Natural killer cell treated with Interleukin-12 subunit alpha and Interleukin-12 subunit beta and Interleukin-15 and Interleukin-18, amount 100 ng/mL, for 72 hours (primary cell): ENCODE measurements around the gene PCDHA12. TPM values are rescaled to one million over a fixed set of nuclear protein-coding genes. Genes with fewer than 3 reads are reported as not detected.
"Not testable (repeated sequence)": the region's sequence is repeated elsewhere in the genome, so short reads cannot be mapped to it uniquely, and the experiment has no call there.

Experiments
- ATAC-seq, 2 donors: fragments of 150-1000 bp; cut with Tn5 transposase in 1 of 2; sonication (Bioruptor Pico), chemical (Tn5 transposase) in 1 of 2; 2 replicates each; pipeline ENCODE4 v1.10.0; 2021
- DNase-seq: peaks from one replicate; pipeline ENCODE4 v3.0.0; 2022; ENCODE audit warnings: low spot score
- H3K27ac Mint-ChIP-seq, 2 donors: 1 replicate in 1 of 2; 2 replicates in 1 of 2; pipeline ENCODE4 v1.8.0; 2022; ENCODE audit warnings: mixed read lengths in 2 of 2, mild to moderate bottlenecking in 1 of 2, moderate library complexity in 1 of 2
- H3K27me3 Mint-ChIP-seq, 2 donors: 1 replicate in 1 of 2; 2 replicates in 1 of 2; pipeline ENCODE4 v1.8.0; 2022; ENCODE audit warnings: mixed read lengths in 2 of 2
- H3K36me3 Mint-ChIP-seq: one replicate; pipeline ENCODE4 v1.8.0; 2022; ENCODE audit warnings: mixed read lengths
- H3K4me1 Mint-ChIP-seq, 2 donors: 1 replicate in 1 of 2; 2 replicates in 1 of 2; pipeline ENCODE4 v1.8.0; 2022; ENCODE audit warnings: low read depth in 2 of 2, mixed read lengths in 2 of 2, mild to moderate bottlenecking in 1 of 2
- H3K4me3 Mint-ChIP-seq: one replicate; pipeline ENCODE4 v1.8.0; 2022; ENCODE audit warnings: mixed read lengths
- H3K9me3 Mint-ChIP-seq: 2 replicates; pipeline ENCODE4 v1.8.0; 2022; ENCODE audit warnings: mixed read lengths
- total RNA-seq, 2 donors: library from RNA; stranded (reverse); gene quantifications; one replicate each; pipeline ENCODE4 v1.2.3, GENCODE V29; 2022

PCDHA12 gene, protein sequence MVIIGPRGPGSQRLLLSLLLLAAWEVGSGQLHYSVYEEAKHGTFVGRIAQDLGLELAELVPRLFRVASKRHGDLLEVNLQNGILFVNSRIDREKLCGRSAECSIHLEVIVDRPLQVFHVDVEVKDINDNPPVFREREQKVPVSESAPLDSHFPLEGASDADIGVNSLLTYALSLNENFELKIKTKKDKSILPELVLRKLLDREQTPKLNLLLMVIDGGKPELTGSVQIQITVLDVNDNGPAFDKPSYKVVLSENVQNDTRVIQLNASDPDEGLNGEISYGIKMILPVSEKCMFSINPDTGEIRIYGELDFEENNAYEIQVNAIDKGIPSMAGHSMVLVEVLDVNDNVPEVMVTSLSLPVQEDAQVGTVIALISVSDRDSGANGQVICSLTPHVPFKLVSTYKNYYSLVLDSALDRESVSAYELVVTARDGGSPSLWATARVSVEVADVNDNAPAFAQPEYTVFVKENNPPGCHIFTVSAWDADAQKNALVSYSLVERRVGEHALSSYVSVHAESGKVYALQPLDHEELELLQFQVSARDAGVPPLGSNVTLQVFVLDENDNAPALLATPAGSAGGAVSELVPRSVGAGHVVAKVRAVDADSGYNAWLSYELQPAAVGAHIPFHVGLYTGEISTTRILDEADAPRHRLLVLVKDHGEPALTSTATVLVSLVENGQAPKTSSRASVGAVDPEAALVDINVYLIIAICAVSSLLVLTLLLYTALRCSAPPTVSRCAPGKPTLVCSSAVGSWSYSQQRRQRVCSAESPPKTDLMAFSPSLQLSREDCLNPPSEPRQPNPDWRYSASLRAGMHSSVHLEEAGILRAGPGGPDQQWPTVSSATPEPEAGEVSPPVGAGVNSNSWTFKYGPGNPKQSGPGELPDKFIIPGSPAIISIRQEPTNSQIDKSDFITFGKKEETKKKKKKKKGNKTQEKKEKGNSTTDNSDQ
- not detected for total RNA-seq

DNA sequence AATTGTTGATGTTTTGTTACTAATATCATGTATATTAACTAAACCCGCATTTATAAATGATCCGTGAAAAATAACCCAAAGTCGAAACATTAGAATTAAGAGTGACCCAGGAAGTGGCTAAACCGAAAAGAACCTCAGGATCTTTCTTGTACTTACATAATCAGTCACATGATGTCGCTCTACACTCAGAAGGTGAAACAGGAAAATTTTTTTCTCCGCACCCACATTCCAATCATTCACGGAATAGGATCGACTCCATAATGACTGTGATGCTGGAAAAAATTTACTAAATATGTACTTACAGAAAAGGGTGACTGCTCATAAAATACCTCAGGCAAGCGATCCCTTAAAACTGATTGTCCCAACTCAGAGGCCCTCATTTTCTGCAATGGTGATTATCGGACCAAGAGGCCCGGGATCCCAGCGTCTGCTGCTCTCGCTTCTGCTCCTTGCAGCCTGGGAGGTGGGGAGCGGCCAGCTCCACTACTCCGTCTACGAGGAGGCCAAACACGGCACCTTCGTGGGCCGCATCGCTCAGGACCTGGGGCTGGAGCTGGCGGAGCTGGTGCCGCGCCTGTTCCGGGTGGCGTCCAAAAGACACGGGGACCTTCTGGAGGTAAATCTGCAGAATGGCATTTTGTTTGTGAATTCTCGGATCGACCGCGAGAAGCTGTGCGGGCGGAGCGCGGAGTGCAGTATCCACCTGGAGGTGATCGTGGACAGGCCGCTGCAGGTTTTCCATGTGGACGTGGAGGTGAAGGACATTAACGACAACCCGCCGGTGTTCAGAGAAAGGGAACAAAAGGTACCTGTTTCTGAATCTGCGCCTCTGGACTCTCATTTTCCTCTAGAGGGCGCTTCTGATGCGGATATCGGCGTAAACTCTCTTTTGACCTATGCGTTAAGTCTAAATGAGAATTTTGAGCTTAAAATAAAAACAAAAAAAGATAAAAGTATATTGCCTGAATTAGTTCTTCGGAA lies at the start of gene PCDHA12:
PCDHA12 (plus strand) TSS at position 224 of the 981 bp plus-strand sequence; CDS start at position 389, 165 bp downstream.
- H3K4me1 Mint-ChIP-seq = no peaks in the 10 kb centered on the region
- no peak within 1 kb of the TSS for H3K4me3 Mint-ChIP-seq
- DNase-seq = no peak
- ATAC-seq = no peak
- H3K36me3 Mint-ChIP-seq = peaks cover 1% of the 10 kb centered on the region
- H3K27me3 Mint-ChIP-seq = peaks cover under 1 to 7% of the 10 kb centered on the region in 2 donors
- peaks cover 6% of the 10 kb centered on the region for H3K9me3 Mint-ChIP-seq
- no peak within 1 kb of the TSS for H3K27ac Mint-ChIP-seq

DNA sequence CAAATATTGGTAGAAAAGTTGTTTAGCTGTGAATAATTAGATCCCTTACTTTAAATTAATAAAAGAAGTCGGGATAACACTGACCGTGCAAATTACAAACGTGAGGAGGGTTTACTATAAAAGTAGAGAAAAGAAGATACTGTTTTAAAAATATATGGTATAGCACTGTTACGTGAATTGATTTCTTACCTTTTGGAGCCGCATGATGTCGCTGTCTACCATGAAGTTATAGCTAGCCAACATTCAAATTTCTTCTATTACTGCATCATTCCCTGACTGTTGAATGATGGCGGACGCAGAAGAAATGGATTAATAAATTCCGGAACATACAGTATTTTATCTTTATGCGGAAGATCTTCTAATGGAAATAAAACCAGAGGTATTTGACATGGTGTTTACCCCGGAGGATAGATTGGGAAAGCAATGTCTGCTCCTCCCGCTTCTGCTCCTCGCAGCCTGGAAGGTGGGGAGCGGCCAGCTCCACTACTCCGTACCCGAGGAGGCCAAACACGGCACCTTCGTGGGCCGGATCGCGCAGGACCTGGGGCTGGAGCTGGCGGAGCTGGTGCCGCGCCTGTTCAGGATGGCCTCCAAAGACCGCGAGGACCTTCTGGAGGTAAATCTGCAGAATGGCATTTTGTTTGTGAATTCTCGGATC lies 47.3 kb upstream of the PCDHA12 start, which contains the start of gene PCDHA6:
PCDHA6 (plus strand) TSS at position 257 of the 658 bp plus-strand sequence; CDS start at position 389, 132 bp downstream.
- H3K4me3 Mint-ChIP-seq = no peak within 1 kb of the TSS
- H3K4me1 Mint-ChIP-seq = no peaks in the 10 kb centered on the region
- peaks cover 6% of the 10 kb centered on the region for H3K9me3 Mint-ChIP-seq
- no peak within 1 kb of the TSS for H3K27ac Mint-ChIP-seq
- H3K36me3 Mint-ChIP-seq = peaks cover 7% of the 10 kb centered on the region
- peaks cover 7 to 13% of the 10 kb centered on the region in 2 donors for H3K27me3 Mint-ChIP-seq
- ATAC-seq (no peak), DNase-seq (no peak)

DNA sequence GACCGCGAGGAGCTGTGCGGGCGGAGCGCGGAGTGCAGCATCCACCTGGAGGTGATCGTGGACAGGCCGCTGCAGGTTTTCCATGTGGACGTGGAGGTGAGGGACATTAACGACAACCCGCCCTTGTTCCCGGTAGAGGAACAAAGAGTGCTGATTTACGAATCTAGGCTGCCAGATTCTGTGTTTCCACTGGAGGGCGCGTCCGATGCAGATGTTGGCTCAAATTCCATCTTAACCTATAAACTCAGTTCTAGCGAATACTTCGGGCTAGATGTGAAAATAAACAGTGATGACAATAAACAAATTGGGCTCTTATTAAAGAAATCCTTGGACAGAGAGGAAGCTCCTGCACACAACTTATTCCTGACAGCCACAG lies 46.8 kb upstream of the PCDHA12 start:
- ATAC-seq = no peak

DNA sequence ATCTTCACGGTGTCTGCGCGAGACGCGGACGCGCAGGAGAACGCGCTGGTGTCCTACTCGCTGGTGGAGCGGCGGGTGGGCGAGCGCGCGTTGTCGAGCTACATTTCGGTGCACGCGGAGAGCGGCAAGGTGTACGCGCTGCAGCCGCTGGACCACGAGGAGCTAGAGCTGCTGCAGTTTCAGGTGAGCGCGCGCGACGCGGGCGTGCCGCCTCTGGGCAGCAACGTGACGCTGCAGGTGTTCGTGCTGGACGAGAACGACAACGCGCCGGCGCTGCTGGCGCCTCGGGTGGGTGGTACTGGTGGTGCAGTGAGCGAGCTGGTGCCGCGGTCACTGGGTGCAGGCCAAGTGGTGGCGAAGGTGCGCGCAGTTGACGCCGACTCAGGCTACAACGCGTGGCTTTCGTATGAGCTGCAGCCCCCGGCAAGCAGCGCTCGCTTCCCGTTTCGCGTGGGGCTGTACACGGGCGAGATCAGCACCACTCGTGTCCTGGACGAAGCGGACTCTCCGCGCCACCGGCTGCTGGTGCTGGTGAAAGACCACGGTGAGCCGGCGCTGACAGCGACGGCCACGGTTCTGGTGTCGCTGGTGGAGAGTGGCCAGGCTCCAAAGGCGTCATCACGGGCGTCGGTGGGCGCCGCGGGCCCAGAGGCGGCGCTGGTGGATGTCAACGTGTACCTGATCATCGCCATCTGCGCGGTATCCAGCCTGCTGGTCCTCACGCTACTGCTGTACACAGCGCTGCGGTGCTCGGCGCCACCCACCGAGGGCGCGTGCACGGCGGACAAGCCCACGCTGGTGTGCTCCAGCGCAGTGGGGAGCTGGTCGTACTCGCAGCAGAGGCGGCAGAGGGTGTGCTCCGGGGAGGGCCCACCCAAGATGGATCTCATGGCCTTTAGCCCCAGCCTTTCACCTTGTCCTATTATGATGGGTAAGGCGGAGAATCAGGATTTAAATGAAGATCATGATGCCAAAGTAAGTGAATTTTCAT lies 45.3 kb upstream of the PCDHA12 start:
- not testable (repeated sequence) for H3K9me3 Mint-ChIP-seq, H3K27ac Mint-ChIP-seq, H3K4me1 Mint-ChIP-seq, H3K4me3 Mint-ChIP-seq, ATAC-seq, DNase-seq
- Mint-ChIP-seq H3K36me3 (peaks cover 13% of the 10 kb centered on the region), H3K27me3 (peaks cover 12 to 13% of the 10 kb centered on the region in 2 donors)

More for the DNA sequence above, 46.8 kb upstream of the PCDHA12 start:
- Mint-ChIP-seq H3K27me3 (peaks cover 9 to 13% of the 10 kb centered on the region in 2 donors), H3K4me1 (no peaks in the 10 kb centered on the region), H3K4me3 (no peak overlapping the region), H3K27ac (no peak overlapping the region), H3K36me3 (peaks cover 7% of the 10 kb centered on the region), H3K9me3 (peaks cover 6% of the 10 kb centered on the region)
- DNase-seq = no peak

DNA sequence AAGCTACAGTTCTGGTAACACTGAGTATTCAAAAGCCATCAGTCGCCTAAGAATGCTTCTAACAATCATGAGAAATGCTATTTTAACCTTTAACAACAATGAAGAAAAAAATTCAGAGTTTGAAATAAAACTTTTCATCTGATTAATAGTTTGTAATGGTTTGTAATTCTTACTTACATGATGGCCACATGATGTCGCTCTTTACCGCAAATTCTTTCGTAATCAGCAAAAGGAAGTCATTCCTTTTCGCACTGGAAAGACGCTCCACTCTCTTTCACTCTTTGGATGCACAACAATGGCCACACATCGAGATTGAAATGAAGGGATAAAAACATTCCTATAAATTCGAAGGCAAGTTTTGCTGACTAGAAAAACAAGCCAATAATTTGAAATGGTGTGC lies 41.1 kb upstream of the PCDHA12 start, which contains the start of gene PCDHA7:
PCDHA7 (plus strand) TSS at position 277 of the 400 bp plus-strand sequence; CDS start at position 392, 115 bp downstream.
- no peak for DNase-seq
- no peak within 1 kb of the TSS for H3K27ac Mint-ChIP-seq
- peaks cover 6 to 9% of the 10 kb centered on the region in 2 donors for H3K27me3 Mint-ChIP-seq
- peaks cover 6% of the 10 kb centered on the region for H3K36me3 Mint-ChIP-seq
- ATAC-seq = no peak
- no peak within 1 kb of the TSS for H3K4me3 Mint-ChIP-seq
- peaks cover 3% of the 10 kb centered on the region for H3K9me3 Mint-ChIP-seq
- no peaks in the 10 kb centered on the region for H3K4me1 Mint-ChIP-seq

DNA sequence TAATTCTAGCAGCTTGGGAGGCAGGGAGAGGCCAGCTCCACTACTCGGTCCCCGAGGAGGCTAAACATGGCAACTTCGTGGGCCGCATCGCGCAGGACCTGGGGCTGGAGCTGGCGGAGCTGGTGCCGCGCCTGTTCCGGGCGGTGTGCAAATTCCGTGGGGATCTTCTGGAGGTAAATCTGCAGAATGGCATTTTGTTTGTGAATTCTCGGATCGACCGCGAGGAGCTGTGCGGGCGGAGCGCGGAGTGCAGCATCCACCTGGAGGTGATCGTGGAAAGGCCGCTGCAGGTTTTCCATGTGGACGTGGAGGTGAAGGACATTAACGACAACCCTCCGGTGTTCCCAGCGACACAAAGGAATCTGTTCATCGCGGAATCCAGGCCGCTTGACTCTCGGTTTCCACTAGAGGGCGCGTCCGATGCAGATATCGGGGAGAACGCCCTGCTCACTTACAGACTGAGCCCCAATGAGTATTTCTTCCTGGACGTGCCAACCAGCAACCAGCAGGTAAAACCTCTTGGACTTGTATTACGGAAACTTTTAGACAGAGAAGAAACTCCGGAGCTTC lies 40.6 kb upstream of the PCDHA12 start:
- not testable (repeated sequence) for H3K27ac Mint-ChIP-seq, DNase-seq, H3K27me3 Mint-ChIP-seq, H3K4me1 Mint-ChIP-seq, H3K36me3 Mint-ChIP-seq, H3K4me3 Mint-ChIP-seq, H3K9me3 Mint-ChIP-seq, ATAC-seq

DNA sequence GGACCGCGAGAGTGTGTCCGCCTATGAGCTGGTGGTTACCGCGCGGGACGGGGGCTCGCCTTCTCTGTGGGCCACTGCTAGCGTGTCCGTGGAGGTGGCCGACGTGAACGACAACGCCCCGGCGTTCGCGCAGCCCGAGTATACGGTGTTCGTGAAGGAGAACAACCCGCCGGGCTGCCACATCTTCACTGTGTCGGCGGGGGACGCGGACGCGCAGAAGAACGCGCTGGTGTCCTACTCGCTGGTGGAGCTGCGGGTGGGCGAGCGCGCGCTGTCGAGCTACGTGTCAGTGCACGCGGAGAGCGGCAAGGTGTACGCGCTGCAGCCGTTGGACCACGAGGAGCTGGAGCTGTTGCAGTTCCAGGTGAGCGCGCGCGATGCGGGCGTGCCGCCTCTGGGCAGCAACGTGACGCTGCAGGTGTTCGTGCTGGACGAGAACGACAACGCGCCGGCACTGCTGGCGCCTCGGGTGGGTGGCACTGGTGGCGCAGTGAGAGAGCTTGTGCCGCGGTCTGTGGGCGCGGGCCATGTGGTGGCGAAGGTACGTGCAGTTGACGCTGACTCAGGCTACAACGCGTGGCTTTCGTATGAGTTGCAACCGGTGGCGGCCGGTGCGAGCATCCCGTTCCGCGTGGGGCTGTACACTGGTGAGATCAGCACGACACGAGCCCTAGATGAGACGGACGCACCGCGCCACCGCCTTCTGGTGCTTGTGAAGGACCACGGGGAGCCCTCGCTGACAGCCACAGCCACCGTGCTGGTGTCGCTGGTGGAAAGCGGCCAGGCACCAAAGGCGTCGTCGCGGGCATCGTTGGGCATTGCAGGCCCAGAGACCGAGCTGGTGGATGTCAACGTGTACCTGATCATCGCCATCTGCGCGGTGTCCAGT lies 39.2 kb upstream of the PCDHA12 start:
- Mint-ChIP-seq H3K27me3 (peaks cover 9 to 17% of the 10 kb centered on the region in 2 donors), H3K27ac (no peak overlapping the region), H3K4me3 (no peak overlapping the region), H3K36me3 (peaks cover 15% of the 10 kb centered on the region), H3K4me1 (no peaks in the 10 kb centered on the region), H3K9me3 (peaks cover 11% of the 10 kb centered on the region)
- ATAC-seq (no peak), DNase-seq (no peak)

DNA sequence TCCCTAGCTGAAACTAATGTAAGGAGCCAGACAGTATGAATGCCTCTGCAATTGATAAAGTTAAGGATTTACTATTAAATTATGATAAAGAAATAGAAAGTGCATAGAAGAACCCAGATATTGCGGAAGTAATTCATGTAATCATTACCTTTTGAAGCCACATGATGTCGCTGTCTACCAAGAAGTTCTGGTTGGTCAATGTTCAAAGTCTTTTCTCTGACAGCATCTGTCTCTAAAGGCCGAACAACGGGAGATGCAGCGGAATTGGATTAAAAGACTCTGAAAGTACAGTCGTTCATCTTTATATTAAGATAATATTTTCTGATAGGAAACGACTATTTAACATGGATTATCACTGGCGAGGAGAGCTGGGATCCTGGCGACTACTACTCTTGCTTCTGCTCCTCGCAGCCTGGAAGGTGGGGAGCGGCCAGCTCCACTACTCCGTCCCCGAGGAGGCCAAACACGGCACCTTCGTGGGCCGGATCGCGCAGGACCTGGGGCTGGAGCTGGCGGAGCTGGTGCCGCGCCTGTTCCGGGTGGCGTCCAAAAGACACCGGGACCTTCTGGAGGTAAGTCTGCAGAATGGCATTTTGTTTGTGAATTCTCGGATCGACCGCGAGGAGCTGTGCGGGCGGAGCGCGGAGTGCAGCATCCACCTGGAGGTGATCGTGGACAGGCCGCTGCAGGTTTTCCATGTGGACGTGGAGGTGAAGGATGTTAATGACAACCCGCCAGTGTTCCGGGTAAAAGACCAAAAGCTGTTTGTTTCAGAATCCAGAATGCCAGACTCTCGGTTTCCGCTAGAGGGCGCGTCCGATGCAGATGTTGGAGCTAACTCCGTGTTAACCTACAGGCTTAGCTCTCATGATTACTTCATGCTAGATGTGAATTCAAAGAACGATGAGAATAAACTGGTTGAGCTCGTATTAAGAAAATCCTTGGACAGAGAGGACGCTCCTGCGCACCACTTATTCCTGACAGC lies 33.8 kb upstream of the PCDHA12 start, which contains the start of gene PCDHA8:
PCDHA8 (plus strand) TSS at position 210 of the 985 bp plus-strand sequence; CDS start at position 345, 135 bp downstream.
- no peak for ATAC-seq
- no peak for DNase-seq
- H3K4me3 Mint-ChIP-seq = no peak within 1 kb of the TSS
- no peaks in the 10 kb centered on the region for H3K4me1 Mint-ChIP-seq
- H3K36me3 Mint-ChIP-seq = peaks cover 13% of the 10 kb centered on the region
- H3K9me3 Mint-ChIP-seq = peaks cover 7% of the 10 kb centered on the region
- H3K27me3 Mint-ChIP-seq = peaks cover 0 to 17% of the 10 kb centered on the region in 2 donors
- H3K27ac Mint-ChIP-seq = no peak within 1 kb of the TSS

DNA sequence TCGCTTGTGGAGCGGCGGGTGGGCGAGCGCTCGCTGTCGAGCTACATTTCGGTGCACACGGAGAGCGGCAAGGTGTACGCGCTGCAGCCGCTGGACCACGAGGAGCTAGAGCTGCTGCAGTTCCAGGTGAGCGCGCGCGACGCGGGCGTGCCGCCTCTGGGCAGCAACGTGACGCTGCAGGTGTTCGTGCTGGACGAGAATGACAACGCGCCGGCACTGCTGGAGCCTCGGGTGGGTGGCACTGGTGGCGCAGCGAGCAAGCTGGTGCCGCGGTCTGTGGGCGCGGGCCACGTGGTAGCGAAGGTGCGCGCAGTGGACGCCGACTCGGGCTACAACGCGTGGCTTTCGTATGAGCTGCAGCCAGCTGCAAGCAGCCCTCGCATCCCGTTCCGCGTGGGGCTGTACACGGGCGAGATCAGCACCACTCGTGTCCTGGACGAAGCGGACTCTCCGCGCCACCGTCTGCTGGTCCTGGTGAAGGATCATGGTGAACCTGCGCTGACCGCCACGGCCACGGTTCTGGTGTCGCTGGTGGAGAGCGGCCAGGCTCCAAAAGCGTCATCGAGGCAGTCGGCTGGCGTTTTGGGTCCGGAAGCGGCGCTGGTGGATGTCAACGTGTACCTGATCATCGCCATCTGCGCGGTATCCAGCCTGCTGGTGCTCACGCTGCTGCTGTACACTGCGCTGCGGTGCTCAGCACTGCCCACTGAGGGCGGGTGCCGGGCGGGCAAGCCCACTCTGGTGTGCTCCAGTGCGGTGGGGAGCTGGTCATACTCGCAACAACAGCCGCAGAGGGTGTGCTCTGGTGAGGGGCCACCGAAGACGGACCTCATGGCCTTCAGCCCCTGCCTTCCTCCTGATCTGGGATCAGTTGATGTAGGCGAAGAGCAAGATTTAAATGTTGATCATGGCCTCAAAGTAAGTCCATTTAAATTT lies 32.0 kb upstream of the PCDHA12 start:
- H3K36me3 Mint-ChIP-seq = peaks cover 17% of the 10 kb centered on the region
- DNase-seq (no peak), ATAC-seq (no peak)
- H3K27me3 Mint-ChIP-seq = peaks cover 0 to 23% of the 10 kb centered on the region in 2 donors
- no peak overlapping the region for H3K4me3 Mint-ChIP-seq
- H3K9me3 Mint-ChIP-seq = peaks cover 14% of the 10 kb centered on the region
- no peak overlapping the region for H3K27ac Mint-ChIP-seq
- no peaks in the 10 kb centered on the region for H3K4me1 Mint-ChIP-seq
